Measurements from ENCODE around the gene NLGN4Y. TPM values are rescaled to one million over a fixed set of nuclear protein-coding genes. Genes with fewer than 3 reads are reported as not detected.
A peak's percentile ranks its signal among the peaks of the same experiment; 100 is the strongest.

The NLGN4Y gene
- 6.2 and 8.9 TPM in 2 replicates for total RNA-seq

GRCh38 chrY:14524272-14525231 is at the start of gene NLGN4Y:
NLGN4Y (plus strand) TSS chrY:14524529; CDS start chrY:14622120, 97,591 bp downstream.
- Mint-ChIP-seq H3K9me3 (no peaks in the 10 kb centered on the region), H3K4me3 (peak within 1 kb of the TSS; percentile 83), H3K36me3 (ENCODE audit: low read depth) (no peaks in the 10 kb centered on the region), H3K27me3 (peaks cover 15% of the 10 kb centered on the region), H3K4me1 (peaks cover 10% of the 10 kb centered on the region), H3K27ac (peak within 1 kb of the TSS; percentile 46)
- ATAC-seq (ENCODE audit: low read depth): peak; percentile 78
- DNase-seq: peak; percentile 14
- POLR2A ChIA-PET: no interaction called here
- intact Hi-C loops (cut with micrococcal nuclease): no loop called here
- TF ChIP-seq, protein P1, sequence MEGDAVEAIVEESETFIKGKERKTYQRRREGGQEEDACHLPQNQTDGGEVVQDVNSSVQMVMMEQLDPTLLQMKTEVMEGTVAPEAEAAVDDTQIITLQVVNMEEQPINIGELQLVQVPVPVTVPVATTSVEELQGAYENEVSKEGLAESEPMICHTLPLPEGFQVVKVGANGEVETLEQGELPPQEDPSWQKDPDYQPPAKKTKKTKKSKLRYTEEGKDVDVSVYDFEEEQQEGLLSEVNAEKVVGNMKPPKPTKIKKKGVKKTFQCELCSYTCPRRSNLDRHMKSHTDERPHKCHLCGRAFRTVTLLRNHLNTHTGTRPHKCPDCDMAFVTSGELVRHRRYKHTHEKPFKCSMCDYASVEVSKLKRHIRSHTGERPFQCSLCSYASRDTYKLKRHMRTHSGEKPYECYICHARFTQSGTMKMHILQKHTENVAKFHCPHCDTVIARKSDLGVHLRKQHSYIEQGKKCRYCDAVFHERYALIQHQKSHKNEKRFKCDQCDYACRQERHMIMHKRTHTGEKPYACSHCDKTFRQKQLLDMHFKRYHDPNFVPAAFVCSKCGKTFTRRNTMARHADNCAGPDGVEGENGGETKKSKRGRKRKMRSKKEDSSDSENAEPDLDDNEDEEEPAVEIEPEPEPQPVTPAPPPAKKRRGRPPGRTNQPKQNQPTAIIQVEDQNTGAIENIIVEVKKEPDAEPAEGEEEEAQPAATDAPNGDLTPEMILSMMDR (IDR thresholded peaks at IDR 0.05): no peak
- CTCF ChIA-PET: no interaction called here

DNA sequence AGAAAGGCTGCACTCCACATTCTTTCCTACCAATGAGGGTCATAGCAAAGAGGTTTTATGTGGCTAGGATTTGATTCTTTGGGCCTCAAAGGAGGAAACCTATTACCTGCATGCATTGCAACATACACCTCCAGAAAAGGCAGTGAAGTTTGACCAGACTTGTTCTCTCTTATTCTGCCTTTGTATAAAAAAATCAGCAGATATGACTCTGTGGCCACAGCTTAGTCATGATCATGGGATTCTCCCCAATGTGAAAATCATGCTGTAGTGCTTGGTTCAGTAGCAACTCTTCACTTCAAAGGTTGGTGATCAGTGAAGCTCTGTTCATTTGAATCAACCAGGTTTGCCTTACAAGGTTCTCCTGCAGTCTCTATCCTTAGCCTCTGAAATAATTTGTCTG is 38.4 kb upstream of the NLGN4Y start:
- Mint-ChIP-seq H3K4me3 (no peak overlapping the region), H3K27me3 (no peaks in the 10 kb centered on the region), H3K27ac (no peak overlapping the region), H3K9me3 (no peaks in the 10 kb centered on the region), H3K36me3 (ENCODE audit: low read depth) (no peaks in the 10 kb centered on the region), H3K4me1 (no peaks in the 10 kb centered on the region)
- intact Hi-C loops (cut with micrococcal nuclease): no loop called here
- TF ChIP-seq, protein P1 (IDR thresholded peaks at IDR 0.05): no peak
- DNase-seq (no peak), ATAC-seq (ENCODE audit: low read depth) (no peak)
- POLR2A ChIA-PET: no interaction called here
- CTCF ChIA-PET: no interaction called here

- TF ChIP-seq, protein P1 (IDR thresholded peaks at IDR 0.05): no peak
- Mint-ChIP-seq H3K27me3 (no peaks in the 10 kb centered on the region), H3K9me3 (peaks cover 2% of the 10 kb centered on the region), H3K4me3 (no peak overlapping the region), H3K36me3 (ENCODE audit: low read depth) (no peaks in the 10 kb centered on the region), H3K4me1 (no peaks in the 10 kb centered on the region), H3K27ac (no peak overlapping the region)
- CTCF ChIA-PET: no interaction called here
- intact Hi-C loops (cut with micrococcal nuclease): no loop called here
- ATAC-seq (ENCODE audit: low read depth) (no peak), DNase-seq (no peak)
- POLR2A ChIA-PET: no interaction called here
These were observed 34.1 kb upstream of the NLGN4Y start for GRCh38 chrY:14490226-14490625.

- ChIA-PET CTCF (no interaction called here), POLR2A (no interaction called here)
- ATAC-seq (ENCODE audit: low read depth): no peak
- Mint-ChIP-seq H3K27ac (no peak overlapping the region), H3K4me3 (no peak overlapping the region), H3K9me3 (no peaks in the 10 kb centered on the region), H3K27me3 (no peaks in the 10 kb centered on the region), H3K4me1 (no peaks in the 10 kb centered on the region), H3K36me3 (ENCODE audit: low read depth) (no peaks in the 10 kb centered on the region)
- DNase-seq: no peak
- TF ChIP-seq, protein P1 (IDR thresholded peaks at IDR 0.05): no peak
- intact Hi-C loops (cut with micrococcal nuclease): no loop called here
These were observed 26.3 kb upstream of the NLGN4Y start for GRCh38 chrY:14498071-14498470.

GRCh38 chrY:14504592-14504991 is 19.7 kb upstream of the NLGN4Y start:
- ATAC-seq (ENCODE audit: low read depth): no peak
- no peaks in the 10 kb centered on the region for H3K4me1 Mint-ChIP-seq
- CTCF ChIA-PET: no interaction called here

More at GRCh38 chrY:14504592-14504991, 19.7 kb upstream of the NLGN4Y start:
- Mint-ChIP-seq H3K9me3 (no peaks in the 10 kb centered on the region), H3K27ac (no peak overlapping the region), H3K4me3 (no peak overlapping the region), H3K36me3 (ENCODE audit: low read depth) (no peaks in the 10 kb centered on the region), H3K27me3 (no peaks in the 10 kb centered on the region)
- POLR2A ChIA-PET: no interaction called here
- intact Hi-C loops (cut with micrococcal nuclease): no loop called here
- DNase-seq: no peak
- TF ChIP-seq, protein P1 (IDR thresholded peaks at IDR 0.05): no peak
